Measurements from ENCODE around the gene COL28A1. TPM values are rescaled to one million over a fixed set of nuclear protein-coding genes. Genes with fewer than 3 reads are reported as not detected.

COL28A1 gene
- total RNA-seq, 3 donors from 2014 or later (not counting 1 experiment from before 2014, with no cell fraction given) = 0.28 to 0.84 (median 0.45) TPM

DNA sequence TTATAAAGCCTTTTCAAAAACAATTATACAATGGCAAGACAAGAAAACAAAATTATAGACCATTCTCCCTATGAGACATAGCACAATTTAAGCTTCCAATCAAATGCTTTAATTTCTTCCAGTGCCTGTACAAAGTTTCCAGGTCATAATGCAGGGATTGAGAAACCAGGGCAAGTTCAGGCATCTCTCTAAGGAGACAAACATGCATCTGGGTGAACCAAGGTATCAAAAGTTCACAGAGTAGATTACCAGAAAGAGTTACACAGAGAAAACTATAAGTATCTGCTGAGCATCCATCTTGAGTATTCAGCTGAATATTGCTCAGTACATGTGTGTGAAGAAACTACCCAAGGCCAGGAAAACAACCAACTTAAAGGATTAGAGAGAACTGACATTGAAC is 89.1 kb downstream of the COL28A1 start:
- peaks cover 6% of the 10 kb centered on the region for H3K9me3 ChIP-seq (ENCODE audit: control insufficient read depth, insufficient read depth, low read length)
- TF ChIP-seq, protein P1, sequence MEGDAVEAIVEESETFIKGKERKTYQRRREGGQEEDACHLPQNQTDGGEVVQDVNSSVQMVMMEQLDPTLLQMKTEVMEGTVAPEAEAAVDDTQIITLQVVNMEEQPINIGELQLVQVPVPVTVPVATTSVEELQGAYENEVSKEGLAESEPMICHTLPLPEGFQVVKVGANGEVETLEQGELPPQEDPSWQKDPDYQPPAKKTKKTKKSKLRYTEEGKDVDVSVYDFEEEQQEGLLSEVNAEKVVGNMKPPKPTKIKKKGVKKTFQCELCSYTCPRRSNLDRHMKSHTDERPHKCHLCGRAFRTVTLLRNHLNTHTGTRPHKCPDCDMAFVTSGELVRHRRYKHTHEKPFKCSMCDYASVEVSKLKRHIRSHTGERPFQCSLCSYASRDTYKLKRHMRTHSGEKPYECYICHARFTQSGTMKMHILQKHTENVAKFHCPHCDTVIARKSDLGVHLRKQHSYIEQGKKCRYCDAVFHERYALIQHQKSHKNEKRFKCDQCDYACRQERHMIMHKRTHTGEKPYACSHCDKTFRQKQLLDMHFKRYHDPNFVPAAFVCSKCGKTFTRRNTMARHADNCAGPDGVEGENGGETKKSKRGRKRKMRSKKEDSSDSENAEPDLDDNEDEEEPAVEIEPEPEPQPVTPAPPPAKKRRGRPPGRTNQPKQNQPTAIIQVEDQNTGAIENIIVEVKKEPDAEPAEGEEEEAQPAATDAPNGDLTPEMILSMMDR (IDR thresholded peaks at IDR 0.05) = no peak
- peaks cover 0 to 5% of the 10 kb centered on the region in 2 donors for H3K4me1 Mint-ChIP-seq
- no peak overlapping the region for H3K27ac Mint-ChIP-seq
- no peak overlapping the region for H3K27ac ChIP-seq (ENCODE audit: low read length)
- H3K36me3 Mint-ChIP-seq = peaks cover 37% of the 10 kb centered on the region
- ATAC-seq = no peak
- peaks cover 18 to 20% of the 10 kb centered on the region in 2 donors for H3K9me3 Mint-ChIP-seq
- H3K36me3 ChIP-seq (ENCODE audit: control insufficient read depth, insufficient read depth, low read length) = no peaks in the 10 kb centered on the region
- H3K27me3 ChIP-seq (ENCODE audit: control insufficient read depth, insufficient read depth, low read length) = no peaks in the 10 kb centered on the region
- no peak for DNase-seq
- H3K4me3 ChIP-seq (ENCODE audit: low read length) = no peak overlapping the region
- H3K4me1 ChIP-seq (ENCODE audit: control insufficient read depth, insufficient read depth, low read length) = no peaks in the 10 kb centered on the region
- no peak overlapping the region for H3K4me3 Mint-ChIP-seq
- peaks cover 3 to 6% of the 10 kb centered on the region in 2 donors for H3K27me3 Mint-ChIP-seq (ENCODE audit: low read depth in 2 of 2)
- intact Hi-C loops (cut with micrococcal nuclease) = no loop called here

DNA sequence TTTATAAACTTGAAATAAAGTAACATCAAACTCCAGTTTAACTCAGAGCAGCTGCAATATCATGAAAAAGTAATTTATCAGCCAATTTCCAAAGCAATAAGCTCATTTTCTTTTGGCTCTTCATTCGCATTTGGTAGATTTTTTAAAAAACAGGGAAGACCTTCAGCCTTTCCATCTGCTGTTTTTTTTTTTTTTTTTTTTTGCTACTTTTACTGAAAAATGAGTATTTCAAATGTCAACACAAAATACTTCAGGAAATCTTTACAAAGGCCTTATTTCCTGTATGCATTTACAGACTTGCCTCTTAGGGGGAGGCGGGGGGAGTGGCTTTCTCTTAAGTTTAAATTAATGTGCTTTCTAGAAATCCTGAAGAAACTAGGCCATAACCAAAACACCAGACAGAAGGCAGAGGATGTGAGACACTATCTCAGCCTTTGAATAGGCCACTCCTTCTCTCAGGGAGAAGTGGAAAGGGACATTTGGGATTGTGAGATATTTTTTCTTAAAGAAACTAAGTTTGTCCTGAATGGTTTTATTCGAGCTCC is 91.8 kb downstream of the COL28A1 start:
- Mint-ChIP-seq H3K27ac (no peak overlapping the region), H3K9me3 (peaks cover 15 to 16% of the 10 kb centered on the region in 2 donors), H3K4me1 (peaks cover 0 to 5% of the 10 kb centered on the region in 2 donors), H3K27me3 (ENCODE audit: low read depth in 2 of 2) (peaks cover 3 to 6% of the 10 kb centered on the region in 2 donors), H3K4me3 (no peak overlapping the region), H3K36me3 (peaks cover 34% of the 10 kb centered on the region)
- Histone ChIP-seq H3K4me3 (ENCODE audit: low read length) (no peak overlapping the region), H3K27ac (ENCODE audit: low read length) (no peak overlapping the region), H3K27me3 (ENCODE audit: control insufficient read depth, insufficient read depth, low read length) (no peaks in the 10 kb centered on the region), H3K36me3 (ENCODE audit: control insufficient read depth, insufficient read depth, low read length) (no peaks in the 10 kb centered on the region), H3K9me3 (ENCODE audit: control insufficient read depth, insufficient read depth, low read length) (peaks cover 3% of the 10 kb centered on the region), H3K4me1 (ENCODE audit: control insufficient read depth, insufficient read depth, low read length) (no peaks in the 10 kb centered on the region)
- DNase-seq (peak in 1 of 2 donors; percentile 5), ATAC-seq (no peak)
- TF ChIP-seq, protein P1 (IDR thresholded peaks at IDR 0.05) = no peak
- intact Hi-C loops (cut with micrococcal nuclease) = no loop called here
- 61% methylated on average over 2 of the region's 3 CpGs for WGBS (ENCODE audit: insufficient coverage)

DNA sequence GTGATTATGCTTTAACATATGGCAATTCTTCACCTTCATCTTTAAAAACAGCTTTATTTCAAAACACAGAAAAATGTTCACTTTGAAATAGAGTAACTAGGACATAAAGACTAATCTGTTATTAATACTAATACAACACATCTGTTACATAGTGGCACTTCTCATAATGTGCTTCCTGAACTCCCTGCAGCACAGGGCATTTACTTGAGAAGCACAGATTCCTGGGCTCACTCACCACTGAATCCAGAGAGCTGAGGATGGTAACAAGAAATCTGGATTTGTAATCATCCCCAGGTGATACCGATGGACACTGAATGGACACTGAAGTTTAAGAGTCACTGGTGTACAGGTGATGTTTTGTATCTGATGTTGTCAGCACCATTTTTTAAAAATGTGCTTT is 96.1 kb downstream of the COL28A1 start:
- TF ChIP-seq, protein P1 (IDR thresholded peaks at IDR 0.05) = no peak
- intact Hi-C loops (cut with micrococcal nuclease) = no loop called here
- ATAC-seq = no peak
- DNase-seq = no peak
- Histone ChIP-seq H3K27ac (ENCODE audit: low read length) (no peak overlapping the region), H3K27me3 (ENCODE audit: control insufficient read depth, insufficient read depth, low read length) (no peaks in the 10 kb centered on the region), H3K9me3 (ENCODE audit: control insufficient read depth, insufficient read depth, low read length) (no peaks in the 10 kb centered on the region), H3K36me3 (ENCODE audit: control insufficient read depth, insufficient read depth, low read length) (no peaks in the 10 kb centered on the region), H3K4me1 (ENCODE audit: control insufficient read depth, insufficient read depth, low read length) (no peaks in the 10 kb centered on the region), H3K4me3 (ENCODE audit: low read length) (no peak overlapping the region)
- H3K4me3 Mint-ChIP-seq = no peak overlapping the region
- H3K27me3 Mint-ChIP-seq (ENCODE audit: low read depth in 2 of 2) = peaks cover 0 to 3% of the 10 kb centered on the region in 2 donors
- H3K27ac Mint-ChIP-seq = no peak overlapping the region
- H3K9me3 Mint-ChIP-seq = no peaks in the 10 kb centered on the region
- 100% methylated on average over 1 of the region's 1 CpG for WGBS (ENCODE audit: insufficient coverage)
- H3K36me3 Mint-ChIP-seq = no peaks in the 10 kb centered on the region
- H3K4me1 Mint-ChIP-seq = peaks cover 0 to 5% of the 10 kb centered on the region in 2 donors

DNA sequence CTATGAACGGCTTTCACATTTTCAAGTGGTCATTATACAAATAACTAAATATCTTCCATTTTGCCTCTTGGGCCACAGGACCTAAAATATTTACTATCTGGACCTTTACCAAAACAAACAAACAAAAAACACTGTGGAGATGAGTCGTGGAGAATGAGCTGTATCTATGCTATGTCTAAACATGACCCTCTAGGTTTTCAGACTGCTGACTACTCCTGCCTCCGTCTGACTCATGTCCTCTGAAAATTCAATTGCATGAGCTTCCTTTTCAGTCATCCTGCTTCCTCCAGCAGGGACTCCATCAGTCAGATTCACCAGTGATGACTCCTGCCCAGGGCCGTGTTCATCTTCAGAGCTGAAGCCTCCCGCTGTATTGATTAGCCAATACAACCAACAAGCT is 96.8 kb downstream of the COL28A1 start:
- intact Hi-C loops (cut with micrococcal nuclease) = no loop called here
- ATAC-seq = no peak
- no peaks in the 10 kb centered on the region for H3K27me3 ChIP-seq (ENCODE audit: control insufficient read depth, insufficient read depth, low read length)

More for the DNA sequence above, 96.8 kb downstream of the COL28A1 start:
- H3K36me3 ChIP-seq (ENCODE audit: control insufficient read depth, insufficient read depth, low read length) = no peaks in the 10 kb centered on the region
- no peaks in the 10 kb centered on the region for H3K9me3 ChIP-seq (ENCODE audit: control insufficient read depth, insufficient read depth, low read length)
- Mint-ChIP-seq H3K9me3 (no peaks in the 10 kb centered on the region), H3K27ac (no peak overlapping the region), H3K4me3 (no peak overlapping the region), H3K36me3 (no peaks in the 10 kb centered on the region), H3K4me1 (peaks cover 0 to 5% of the 10 kb centered on the region in 2 donors), H3K27me3 (ENCODE audit: low read depth in 2 of 2) (peaks cover 0 to 3% of the 10 kb centered on the region in 2 donors)
- no peaks in the 10 kb centered on the region for H3K4me1 ChIP-seq (ENCODE audit: control insufficient read depth, insufficient read depth, low read length)
- WGBS (ENCODE audit: insufficient coverage) = 84% methylated on average over 5 of the region's 5 CpGs
- no peak overlapping the region for H3K4me3 ChIP-seq (ENCODE audit: low read length)
- no peak for DNase-seq
- no peak overlapping the region for H3K27ac ChIP-seq (ENCODE audit: low read length)
- TF ChIP-seq, protein P1 (IDR thresholded peaks at IDR 0.05) = no peak

Data from natural killer cell (primary cell).